Tibial nerve (tissue), 4 donors: ENCODE data around the gene NFKBIB. TPM values are rescaled to one million over a fixed set of nuclear protein-coding genes. Genes with fewer than 3 reads are reported as not detected.
"Not testable (repeated sequence)": the region's sequence is repeated elsewhere in the genome, so short reads cannot be mapped to it uniquely, and the experiment has no call there.

ENCODE experiments used
- DNase-seq, 2 donors: peaks; one replicate each; pipeline ENCODE4 v3.0.0-alpha.2; 2019; ENCODE audit warnings: low spot score in 2 of 2
- H3K27ac ChIP-seq, 4 donors: fragments of 200-600 bp; sonication (generic) in 3 of 4; one replicate each; pipeline ENCODE4 v1.5.1; 2017 to 2019; ENCODE audit warnings: mild to moderate bottlenecking in 1 of 4
- H3K27me3 ChIP-seq, 2 donors: fragments of 200-600 bp; sonication (generic) in 1 of 2; one replicate each; pipeline versions ENCODE4 v1.5.1 to v1.6.0; 2017 to 2019
- H3K36me3 ChIP-seq, 3 donors: fragments of 200-600 bp; sonication (generic); one replicate each; pipeline ENCODE4 v1.5.1; 2018 to 2019
- H3K4me1 ChIP-seq, 4 donors: fragments of 200-600 bp; sonication (generic) in 3 of 4; one replicate each; pipeline ENCODE4 v1.5.1; 2017 to 2019
- H3K4me3 ChIP-seq, 4 donors: fragments of 200-600 bp; sonication (generic) in 3 of 4; one replicate each; pipeline ENCODE4 v1.5.1; 2017 to 2019; ENCODE audit warnings: mild to moderate bottlenecking in 1 of 4, moderate library complexity in 1 of 4
- H3K9me3 ChIP-seq, 4 donors: fragments of 200-600 bp; sonication (generic) in 3 of 4; one replicate each; pipeline ENCODE4 v1.5.1; 2017 to 2019
- EP300 ChIP-seq, 2 donors: sonication (generic); formaldehyde crosslinking; IDR thresholded peaks; one replicate each; pipeline ENCODE4 v1.6.1; 2017; ENCODE audit warnings: antibody characterized with exemption in 2 of 2, mild to moderate bottlenecking in 1 of 2
- POLR2A ChIP-seq, 2 donors: fragments of 450-650 bp; IDR thresholded peaks; one replicate each; pipeline ENCODE4 v1.6.1; 2017; ENCODE audit warnings: antibody characterized with exemption in 2 of 2, mild to moderate bottlenecking in 2 of 2, moderate library complexity in 2 of 2
- WGBS, 2 donors: methylation state at CpG; one replicate each; pipeline ENCODE4 v1.1.5; 2018; 5-methylcytosine and 5-hydroxymethylcytosine counted together
- total RNA-seq, 4 donors: library from RNA; depleted of rRNA; stranded (reverse); fragments of >200 nt; gene quantifications; one replicate each; pipeline ENCODE4 v1.1.0, GENCODE V29; 2016
- TF ChIP-seq, protein P1 (sequence below), 5 experiments: fragments of 200-600 bp in 3 of 5; fragments of 450-650 bp in 2 of 5; sonication (generic) in 3 of 5; IDR thresholded peaks; one replicate each; pipeline ENCODE4 v1.5.1; 2016 to 2019; ENCODE audit warnings: antibody characterized with exemption in 5 of 5, mild to moderate bottlenecking in 3 of 5, moderate library complexity in 2 of 5

Gene NFKBIB
- total RNA-seq, 4 donors from 2014 or later: 16.0 to 33.0 (median 25.2) TPM

DNA sequence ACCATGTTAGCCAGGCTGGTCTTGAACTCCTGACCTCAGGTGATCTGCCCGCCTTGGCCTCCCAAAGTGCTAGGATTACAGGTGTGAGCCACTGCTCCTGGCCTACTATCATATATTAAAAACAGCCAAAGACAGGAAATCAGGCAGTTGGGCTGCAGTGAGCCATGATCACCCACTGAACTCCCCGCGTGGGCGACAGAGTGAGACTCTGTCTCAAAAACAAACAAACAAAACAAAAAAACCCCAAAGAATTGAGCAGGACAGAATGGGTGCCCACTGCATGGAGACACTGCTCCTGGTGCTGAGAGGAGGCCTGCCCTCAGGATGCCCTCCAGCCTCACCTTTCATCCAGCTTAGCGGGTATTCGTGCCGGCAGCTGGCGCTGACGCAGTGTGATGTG lies 16.5 kb upstream of the NFKBIB start:
- H3K36me3 ChIP-seq: peaks cover 0 to 96% (median 12%) of the 10 kb centered on the region in 3 donors
- no peak overlapping the region for H3K4me3 ChIP-seq
- TF ChIP-seq EP300 (IDR thresholded peaks at IDR 0.05): no peak
- no peak for TF ChIP-seq POLR2A (IDR thresholded peaks at IDR 0.05)
- TF ChIP-seq, protein P1, sequence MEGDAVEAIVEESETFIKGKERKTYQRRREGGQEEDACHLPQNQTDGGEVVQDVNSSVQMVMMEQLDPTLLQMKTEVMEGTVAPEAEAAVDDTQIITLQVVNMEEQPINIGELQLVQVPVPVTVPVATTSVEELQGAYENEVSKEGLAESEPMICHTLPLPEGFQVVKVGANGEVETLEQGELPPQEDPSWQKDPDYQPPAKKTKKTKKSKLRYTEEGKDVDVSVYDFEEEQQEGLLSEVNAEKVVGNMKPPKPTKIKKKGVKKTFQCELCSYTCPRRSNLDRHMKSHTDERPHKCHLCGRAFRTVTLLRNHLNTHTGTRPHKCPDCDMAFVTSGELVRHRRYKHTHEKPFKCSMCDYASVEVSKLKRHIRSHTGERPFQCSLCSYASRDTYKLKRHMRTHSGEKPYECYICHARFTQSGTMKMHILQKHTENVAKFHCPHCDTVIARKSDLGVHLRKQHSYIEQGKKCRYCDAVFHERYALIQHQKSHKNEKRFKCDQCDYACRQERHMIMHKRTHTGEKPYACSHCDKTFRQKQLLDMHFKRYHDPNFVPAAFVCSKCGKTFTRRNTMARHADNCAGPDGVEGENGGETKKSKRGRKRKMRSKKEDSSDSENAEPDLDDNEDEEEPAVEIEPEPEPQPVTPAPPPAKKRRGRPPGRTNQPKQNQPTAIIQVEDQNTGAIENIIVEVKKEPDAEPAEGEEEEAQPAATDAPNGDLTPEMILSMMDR (IDR thresholded peaks at IDR 0.05): no peak
- H3K27me3 ChIP-seq: no peaks in the 10 kb centered on the region
- H3K27ac ChIP-seq: no peak overlapping the region
- DNase-seq: no peak
- H3K9me3 ChIP-seq: no peaks in the 10 kb centered on the region
- peaks cover 0 to 9% (median 3%) of the 10 kb centered on the region in 4 donors for H3K4me1 ChIP-seq
- whole genome bisulfite sequencing, 2 donors: 86 to 94% methylated on average over 9 of the region's 9 CpGs

DNA sequence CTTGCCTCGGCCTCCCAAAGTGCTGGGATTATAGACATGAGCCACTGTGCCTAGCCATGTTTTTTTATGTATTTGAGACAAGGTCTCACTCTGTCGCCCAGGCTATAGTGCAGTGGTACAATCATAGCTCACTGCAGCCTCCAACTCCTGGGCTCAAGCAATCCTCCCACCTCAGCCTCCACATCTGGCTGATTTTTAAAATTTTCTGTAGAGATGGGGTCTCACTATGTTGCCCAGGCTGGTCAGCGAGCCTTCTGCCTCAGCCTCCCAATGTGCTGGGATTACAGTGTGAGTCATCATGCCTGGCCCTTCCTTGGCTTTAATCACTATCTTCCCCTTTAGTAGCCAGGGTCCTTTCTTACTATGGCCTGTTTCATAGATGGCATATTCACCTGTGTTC lies 15.1 kb upstream of the NFKBIB start:
- H3K4me3 ChIP-seq, H3K27ac ChIP-seq, H3K27me3 ChIP-seq, DNase-seq, H3K4me1 ChIP-seq, H3K9me3 ChIP-seq: not testable (repeated sequence)
- 96 to 100% methylated on average over 3 of the region's 3 CpGs for WGBS, 2 donors
- H3K36me3 ChIP-seq: peaks cover 0 to 96% (median 13%) of the 10 kb centered on the region in 3 donors

DNA sequence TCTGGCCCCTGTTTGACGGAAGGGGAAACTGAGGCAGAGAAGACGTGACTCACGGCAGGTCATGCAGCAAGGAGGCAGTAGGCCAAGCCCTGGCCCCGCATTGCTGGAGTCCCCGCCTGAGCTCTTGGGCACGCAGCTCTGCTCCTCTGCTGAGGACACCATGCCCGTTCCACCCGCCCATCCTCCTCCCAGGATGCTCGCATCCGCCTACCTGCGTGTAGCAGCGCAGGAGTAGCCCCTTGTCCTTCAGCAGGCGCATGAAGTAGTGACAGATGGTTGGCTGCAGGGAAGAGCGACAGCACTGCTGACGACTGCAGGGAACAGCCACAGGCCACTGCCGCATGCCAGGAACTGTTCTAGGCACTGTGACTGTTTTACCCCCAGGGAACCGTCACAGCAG lies 10.9 kb upstream of the NFKBIB start:
- TF ChIP-seq, protein P1 (IDR thresholded peaks at IDR 0.05): no peak
- no peak for TF ChIP-seq EP300 (IDR thresholded peaks at IDR 0.05)
- TF ChIP-seq POLR2A (IDR thresholded peaks at IDR 0.05): no peak
- 93 to 96% methylated on average over 15 to 17 of the region's 17 CpGs for WGBS, 2 donors
- H3K9me3 ChIP-seq: no peaks in the 10 kb centered on the region
- H3K4me3 ChIP-seq: no peak overlapping the region
- no peak for DNase-seq
- H3K27ac ChIP-seq: no peak overlapping the region
- H3K36me3 ChIP-seq: peaks cover 0 to 97% (median 5%) of the 10 kb centered on the region in 3 donors
- H3K27me3 ChIP-seq: no peaks in the 10 kb centered on the region
- peaks cover 0 to 6% (median 0%) of the 10 kb centered on the region in 4 donors for H3K4me1 ChIP-seq

- H3K27me3 ChIP-seq: no peaks in the 10 kb centered on the region
- H3K27ac ChIP-seq: no peak overlapping the region
- no peak overlapping the region for H3K4me3 ChIP-seq
- H3K4me1 ChIP-seq: peaks cover 0 to 6% (median 0%) of the 10 kb centered on the region in 4 donors
- DNase-seq: no peak
- H3K36me3 ChIP-seq: peaks cover 0 to 93% (median 5%) of the 10 kb centered on the region in 3 donors
- no peaks in the 10 kb centered on the region for H3K9me3 ChIP-seq
- TF ChIP-seq EP300 (IDR thresholded peaks at IDR 0.05): no peak
- no peak for TF ChIP-seq POLR2A (IDR thresholded peaks at IDR 0.05)
- TF ChIP-seq, protein P1 (IDR thresholded peaks at IDR 0.05): no peak
- 92 to 94% methylated on average over 8 of the region's 8 CpGs for WGBS, 2 donors
Measured at GRCh38 chr19:38889803-38890202, 10.0 kb upstream of the NFKBIB start.

- no peak for TF ChIP-seq EP300 (IDR thresholded peaks at IDR 0.05)
- TF ChIP-seq, protein P1 (IDR thresholded peaks at IDR 0.05): no peak
- TF ChIP-seq POLR2A (IDR thresholded peaks at IDR 0.05): no peak
- no peak overlapping the region for H3K27ac ChIP-seq
- no peak for DNase-seq
- peaks cover 0 to 84% (median 5%) of the 10 kb centered on the region in 3 donors for H3K36me3 ChIP-seq
- H3K4me1 ChIP-seq: peaks cover 0 to 13% (median 0%) of the 10 kb centered on the region in 4 donors
- no peaks in the 10 kb centered on the region for H3K27me3 ChIP-seq
- H3K4me3 ChIP-seq: no peak overlapping the region
- no peaks in the 10 kb centered on the region for H3K9me3 ChIP-seq
Measured at GRCh38 chr19:38890686-38891085, 9.1 kb upstream of the NFKBIB start.

DNA sequence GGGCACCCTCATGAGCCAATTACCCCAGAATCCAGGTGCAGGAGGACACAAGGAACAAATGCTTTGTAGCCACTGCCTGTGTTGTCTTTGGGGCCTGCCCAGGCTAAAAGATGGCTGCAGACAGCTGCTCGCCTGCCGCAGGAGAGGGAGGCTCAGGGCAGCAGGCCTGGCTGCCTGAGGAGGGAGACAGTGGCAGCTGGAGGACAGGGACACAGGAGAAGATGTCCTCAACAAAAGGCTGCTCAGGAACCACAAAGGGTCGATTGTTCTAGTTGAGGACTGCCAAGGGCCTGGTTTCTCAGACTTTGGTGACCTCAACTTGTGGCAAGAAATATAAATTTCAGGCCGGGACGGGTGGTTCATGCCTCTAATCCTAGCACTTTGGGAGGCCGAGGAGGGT lies 8.0 kb upstream of the NFKBIB start:
- no peak for DNase-seq
- Histone ChIP-seq H3K27me3 (no peaks in the 10 kb centered on the region), H3K36me3 (peaks cover 0 to 74% (median 5%) of the 10 kb centered on the region in 3 donors), H3K27ac (peak overlapping the region in 2 of 4 donors; percentile 29 to 36), H3K4me3 (no peak overlapping the region), H3K4me1 (peaks cover 0 to 21% (median 0%) of the 10 kb centered on the region in 4 donors), H3K9me3 (no peaks in the 10 kb centered on the region)
- TF ChIP-seq, protein P1 (IDR thresholded peaks at IDR 0.05): no peak
- TF ChIP-seq POLR2A (IDR thresholded peaks at IDR 0.05) (no peak), EP300 (IDR thresholded peaks at IDR 0.05) (no peak)
- WGBS, 2 donors: 42 to 53% methylated on average over 6 of the region's 6 CpGs
